Keratinocyte (primary cell): Measurements from ENCODE around the gene TMEM63B. TPM values are rescaled to one million over a fixed set of nuclear protein-coding genes. Genes with fewer than 3 reads are reported as not detected.
"Not testable (repeated sequence)": the region's sequence is repeated elsewhere in the genome, so short reads cannot be mapped to it uniquely, and the experiment has no call there.

ENCODE experiments used
- DNase-seq: peaks from one replicate; pipeline ENCODE4 v3.0.0-alpha.2; 2011; ENCODE audit warnings: low read depth, missing footprints, low spot score
- FAIRE-seq: peaks from 2 replicates; lab custom pipeline; 2011; peaks lifted over from hg19 to GRCh38; lab: Jason Lieb, UNC
- H2AFZ ChIP-seq: 2 replicates; pipeline ENCODE4 v1.6.0; 2012; ENCODE audit warnings: low read length, control low read depth, inconsistent platforms; ENCODE audit not compliant: control insufficient read depth
- H3K27ac ChIP-seq: 2 replicates; pipeline ENCODE4 v1.5.1; 2011; ENCODE audit warnings: low read length; ENCODE audit not compliant: control insufficient read depth, insufficient read depth
- H3K27me3 ChIP-seq: 3 replicates; pipeline ENCODE4 v1.6.0; 2011; ENCODE audit warnings: low read length; ENCODE audit not compliant: control insufficient read depth, insufficient read depth; ENCODE audit errors: extremely low read depth
- H3K36me3 ChIP-seq, 2 experiments: 2 replicates in 1 of 2; 3 replicates in 1 of 2; pipeline ENCODE4 v1.5.1; 2011; ENCODE audit warnings: low read length in 2 of 2, mild to moderate bottlenecking in 1 of 2; ENCODE audit not compliant: control insufficient read depth in 2 of 2, insufficient read depth in 2 of 2; ENCODE audit errors: extremely low read depth in 1 of 2
- H3K4me1 ChIP-seq: 3 replicates; pipeline ENCODE4 v1.5.1; 2011; ENCODE audit warnings: low read length; ENCODE audit not compliant: control insufficient read depth, insufficient read depth; ENCODE audit errors: extremely low read depth
- H3K4me2 ChIP-seq: 3 replicates; pipeline ENCODE4 v1.6.0; 2011; ENCODE audit warnings: low read depth, low read length; ENCODE audit not compliant: control insufficient read depth, insufficient read depth; ENCODE audit errors: extremely low read depth
- H3K4me3 ChIP-seq, 3 experiments: fragments of 200-600 bp in 1 of 3; sonication (generic) in 1 of 3; 2 replicates in 2 of 3; 3 replicates in 1 of 3; pipeline ENCODE4 v1.5.1; 2011 to 2016; ENCODE audit warnings: low read length in 3 of 3, mild to moderate bottlenecking in 3 of 3, control low read depth in 2 of 3, inconsistent platforms in 1 of 3, low read depth in 1 of 3, mixed read lengths in 1 of 3, mixed run types in 1 of 3, moderate library complexity in 1 of 3; ENCODE audit not compliant: control insufficient read depth in 2 of 3, insufficient read depth in 2 of 3; ENCODE audit errors: extremely low read depth in 1 of 3
- H3K79me2 ChIP-seq: 2 replicates; pipeline ENCODE4 v1.6.0; 2012; ENCODE audit warnings: low read length; ENCODE audit not compliant: control insufficient read depth, insufficient read depth
- H3K9ac ChIP-seq: 3 replicates; pipeline ENCODE4 v1.6.0; 2011; ENCODE audit warnings: low read length; ENCODE audit not compliant: control insufficient read depth, insufficient read depth; ENCODE audit errors: extremely low read depth
- H3K9me1 ChIP-seq: 3 replicates; pipeline ENCODE4 v1.6.0; 2011; ENCODE audit warnings: low read length; ENCODE audit not compliant: control insufficient read depth, insufficient read depth; ENCODE audit errors: extremely low read depth
- H3K9me3 ChIP-seq: 2 replicates; pipeline ENCODE4 v1.5.1; 2012; ENCODE audit warnings: low read depth, low read length; ENCODE audit not compliant: control insufficient read depth
- H4K20me1 ChIP-seq: 3 replicates; pipeline ENCODE4 v1.6.0; 2011; ENCODE audit warnings: low read length; ENCODE audit not compliant: control insufficient read depth, insufficient read depth; ENCODE audit errors: extremely low read depth
- EZH2 ChIP-seq: IDR thresholded peaks from one replicate; pipeline ENCODE4 v1.6.1; 2012; ENCODE audit warnings: inconsistent platforms, mild to moderate bottlenecking, low read length, moderate library complexity
- dilution Hi-C: fragments of 300-500 bp; cut with MboI; formaldehyde crosslinking; loops from one replicate; pipeline ENCODE4 v1.7.0; 2020; ENCODE audit warnings: low sequenced_read_pairs; ENCODE audit not compliant: extremely low pct_ligation_motif_present
- polyA plus RNA-seq, 5 experiments: library from polyadenylated mRNA; depleted of rRNA in 3 of 5; stranded (reverse) in 3 of 5; stranded (forward) in 1 of 5; unstranded in 1 of 5; fragments of >200 nt; gene quantifications; 1 replicate in 1 of 5; 2 replicates in 3 of 5; 3 replicates in 1 of 5; pipeline versions ENCODE4 v1.2.1 to v1.2.3, GENCODE V29; 2011 to 2012; ENCODE audit warnings: missing spikeins in 2 of 5, low read depth in 1 of 5, low replicate concordance in 1 of 5
- TF ChIP-seq, protein P1 (sequence below), 3 experiments: IDR thresholded peaks in 1 of 3; conservative IDR thresholded peaks in 1 of 3; optimal IDR thresholded peaks in 1 of 3; 2 replicates in 2 of 3; 3 replicates in 1 of 3; pipeline versions ENCODE3 to v1.5.1; 2011; ENCODE audit warnings: low read length in 3 of 3, mild to moderate bottlenecking in 3 of 3, moderate library complexity in 2 of 3, control low read depth in 1 of 3, inconsistent platforms in 1 of 3; ENCODE audit not compliant: insufficient read depth in 2 of 3; ENCODE audit errors: extremely low read depth in 1 of 3

TMEM63B gene
- polyA plus RNA-seq, 1 donor (not counting 4 experiments of a cell fraction or from before 2014, with no cell fraction given), result 64.8 TPM

DNA sequence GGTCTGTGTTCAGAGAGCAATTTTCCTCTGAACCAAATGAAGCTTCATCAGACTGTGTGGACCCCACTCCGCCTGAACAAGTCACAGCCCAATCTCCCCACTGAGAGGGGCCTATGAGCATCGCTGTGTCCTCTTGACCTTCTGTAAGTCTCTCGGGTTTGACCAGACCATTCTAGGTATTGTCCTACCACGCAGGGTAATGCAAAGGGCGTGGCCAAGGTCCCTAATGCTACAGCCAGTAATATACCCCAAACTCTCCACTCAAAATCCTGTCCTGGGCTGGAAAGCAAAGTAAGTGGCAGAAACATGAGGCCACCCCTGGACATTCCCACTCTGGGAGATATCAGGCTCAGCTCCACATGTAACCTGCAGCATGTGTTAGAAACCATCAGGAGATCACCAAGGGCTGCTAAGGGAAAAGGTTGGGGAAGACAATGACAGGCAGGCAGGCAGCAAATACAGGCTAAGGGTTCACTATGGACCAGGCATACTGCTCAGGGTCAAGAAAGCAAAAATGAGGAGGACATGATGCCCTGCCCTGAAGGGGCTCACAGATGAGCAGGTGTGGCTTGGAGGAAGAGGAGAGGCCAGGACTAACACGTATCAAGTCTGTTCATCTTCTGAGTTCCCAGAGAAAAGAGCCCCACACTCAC is 33.5 kb upstream of the TMEM63B start:
- no peak overlapping the region for H3K4me2 ChIP-seq
- no peak for DNase-seq
- TF ChIP-seq EZH2, result no peak
- TF ChIP-seq, protein P1, sequence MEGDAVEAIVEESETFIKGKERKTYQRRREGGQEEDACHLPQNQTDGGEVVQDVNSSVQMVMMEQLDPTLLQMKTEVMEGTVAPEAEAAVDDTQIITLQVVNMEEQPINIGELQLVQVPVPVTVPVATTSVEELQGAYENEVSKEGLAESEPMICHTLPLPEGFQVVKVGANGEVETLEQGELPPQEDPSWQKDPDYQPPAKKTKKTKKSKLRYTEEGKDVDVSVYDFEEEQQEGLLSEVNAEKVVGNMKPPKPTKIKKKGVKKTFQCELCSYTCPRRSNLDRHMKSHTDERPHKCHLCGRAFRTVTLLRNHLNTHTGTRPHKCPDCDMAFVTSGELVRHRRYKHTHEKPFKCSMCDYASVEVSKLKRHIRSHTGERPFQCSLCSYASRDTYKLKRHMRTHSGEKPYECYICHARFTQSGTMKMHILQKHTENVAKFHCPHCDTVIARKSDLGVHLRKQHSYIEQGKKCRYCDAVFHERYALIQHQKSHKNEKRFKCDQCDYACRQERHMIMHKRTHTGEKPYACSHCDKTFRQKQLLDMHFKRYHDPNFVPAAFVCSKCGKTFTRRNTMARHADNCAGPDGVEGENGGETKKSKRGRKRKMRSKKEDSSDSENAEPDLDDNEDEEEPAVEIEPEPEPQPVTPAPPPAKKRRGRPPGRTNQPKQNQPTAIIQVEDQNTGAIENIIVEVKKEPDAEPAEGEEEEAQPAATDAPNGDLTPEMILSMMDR (optimal IDR thresholded peaks at IDR 0.05 in 1 of 3, IDR thresholded peaks at IDR 0.05 in 1 of 3, conservative IDR thresholded peaks at IDR 0.05 in 1 of 3; ENCODE audit: extremely low read depth in 1 of 3, insufficient read depth in 2 of 3, low read length in 3 of 3), result no peak
- no peaks in the 10 kb centered on the region for H3K9me3 ChIP-seq
- H3K9ac ChIP-seq, result no peak overlapping the region
- no peak overlapping the region for H2AFZ ChIP-seq
- dilution Hi-C loops, result no loop called here
- H3K36me3 ChIP-seq, result peaks cover 8 to 14% of the 10 kb centered on the region in 2 experiments
- H3K4me1 ChIP-seq, result no peaks in the 10 kb centered on the region
- no peaks in the 10 kb centered on the region for H3K9me1 ChIP-seq
- no peaks in the 10 kb centered on the region for H4K20me1 ChIP-seq
- no peaks in the 10 kb centered on the region for H3K79me2 ChIP-seq
- no peaks in the 10 kb centered on the region for H3K27me3 ChIP-seq
- H3K27ac ChIP-seq, result no peak overlapping the region
- FAIRE-seq, result no peak
- H3K4me3 ChIP-seq, result no peak overlapping the region

DNA sequence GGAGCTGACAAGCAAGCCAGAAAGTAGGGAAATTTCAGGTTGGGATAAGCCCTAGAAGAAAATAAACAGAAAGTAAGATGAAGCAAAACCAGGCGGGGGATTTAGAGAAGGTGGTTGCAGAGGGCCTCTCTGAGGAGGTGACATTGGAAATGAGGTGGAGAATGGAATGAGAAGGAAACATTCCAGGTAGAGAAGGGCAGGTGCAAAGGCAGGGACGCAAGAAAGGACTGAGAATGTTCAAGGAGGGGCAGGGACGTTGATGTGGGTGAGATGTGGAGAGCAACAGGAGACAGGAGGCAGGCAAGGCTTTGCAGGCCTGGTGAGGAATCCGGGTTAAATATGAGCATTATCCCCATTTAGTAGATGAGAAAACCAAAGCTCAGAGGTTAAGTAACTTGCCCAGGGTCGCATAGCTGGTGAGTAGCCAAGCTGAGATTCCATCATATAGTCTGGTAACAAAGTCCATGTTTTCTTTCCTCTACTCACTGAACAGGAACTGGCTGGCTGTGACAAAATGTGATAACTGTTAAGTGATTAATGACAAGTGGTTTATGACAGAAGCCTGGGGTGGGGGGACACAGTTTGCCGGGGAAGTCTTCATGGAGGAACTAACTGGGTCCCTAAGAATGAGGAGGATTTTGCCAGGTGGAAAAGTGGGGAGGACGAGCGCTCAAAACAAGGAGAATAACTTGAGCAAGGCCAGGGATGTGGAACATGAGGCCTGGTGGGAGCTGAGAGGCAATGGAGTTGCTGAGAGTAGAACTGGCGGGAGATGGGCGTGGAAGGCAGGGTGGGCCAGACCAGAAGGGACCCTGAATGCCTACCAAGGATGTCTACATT is 32.7 kb upstream of the TMEM63B start:
- dilution Hi-C loops, result no loop called here
- FAIRE-seq, result no peak

DNA sequence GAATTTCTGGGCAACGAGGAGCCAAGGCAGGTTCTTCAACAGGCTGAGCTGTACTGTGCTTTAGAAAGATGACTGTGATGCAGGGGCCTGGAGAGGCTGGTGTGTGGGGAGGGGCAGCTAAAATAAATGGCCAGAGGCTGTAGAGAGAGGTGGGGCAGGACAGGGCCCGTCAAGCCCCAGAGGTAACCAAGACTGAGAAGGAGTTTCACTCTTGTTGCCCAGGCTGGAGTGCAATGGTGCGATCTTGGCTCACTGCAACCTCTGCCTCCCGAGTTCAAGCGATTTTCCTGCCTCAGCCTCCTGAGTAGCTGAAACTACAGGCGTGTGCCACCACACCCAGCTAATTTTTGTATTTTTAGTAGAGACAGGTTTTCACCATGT is 32.1 kb upstream of the TMEM63B start:
- DNase-seq, H2AFZ ChIP-seq, H4K20me1 ChIP-seq, H3K9me1 ChIP-seq, H3K79me2 ChIP-seq, FAIRE-seq, H3K4me3 ChIP-seq, H3K9ac ChIP-seq, H3K4me2 ChIP-seq, H3K9me3 ChIP-seq, dilution Hi-C loops, H3K4me1 ChIP-seq, H3K27ac ChIP-seq, H3K27me3 ChIP-seq: not testable (repeated sequence)
- H3K36me3 ChIP-seq, result peaks cover 17 to 18% of the 10 kb centered on the region in 2 experiments

More for the DNA sequence above, 32.7 kb upstream of the TMEM63B start:
- Histone ChIP-seq H3K9me1 (no peaks in the 10 kb centered on the region), H3K4me3 (no peak overlapping the region), H3K4me1 (no peaks in the 10 kb centered on the region), H3K36me3 (peaks cover 12 to 13% of the 10 kb centered on the region in 2 experiments), H3K27me3 (no peaks in the 10 kb centered on the region), H3K9ac (no peak overlapping the region), H3K9me3 (no peaks in the 10 kb centered on the region), H3K79me2 (no peaks in the 10 kb centered on the region), H3K27ac (no peak overlapping the region), H2AFZ (no peak overlapping the region), H4K20me1 (peaks cover 1% of the 10 kb centered on the region), H3K4me2 (no peak overlapping the region)
- TF ChIP-seq, protein P1 (optimal IDR thresholded peaks at IDR 0.05 in 1 of 3, IDR thresholded peaks at IDR 0.05 in 1 of 3, conservative IDR thresholded peaks at IDR 0.05 in 1 of 3; ENCODE audit: extremely low read depth in 1 of 3, insufficient read depth in 2 of 3, low read length in 3 of 3), result no peak
- TF ChIP-seq EZH2, result no peak
- DNase-seq, result no peak
